HG02642 (cell line): ENCODE data around the gene PLAGL2.

Experiments
- ATAC-seq: cut with Tn5 transposase; IDR thresholded peaks from one replicate; pipeline ENCODE4 v1.9.1; 2021; ENCODE audit warnings: mild to moderate bottlenecking; ENCODE audit not compliant: unreplicated experiment, poor library complexity

The PLAGL2 gene

DNA sequence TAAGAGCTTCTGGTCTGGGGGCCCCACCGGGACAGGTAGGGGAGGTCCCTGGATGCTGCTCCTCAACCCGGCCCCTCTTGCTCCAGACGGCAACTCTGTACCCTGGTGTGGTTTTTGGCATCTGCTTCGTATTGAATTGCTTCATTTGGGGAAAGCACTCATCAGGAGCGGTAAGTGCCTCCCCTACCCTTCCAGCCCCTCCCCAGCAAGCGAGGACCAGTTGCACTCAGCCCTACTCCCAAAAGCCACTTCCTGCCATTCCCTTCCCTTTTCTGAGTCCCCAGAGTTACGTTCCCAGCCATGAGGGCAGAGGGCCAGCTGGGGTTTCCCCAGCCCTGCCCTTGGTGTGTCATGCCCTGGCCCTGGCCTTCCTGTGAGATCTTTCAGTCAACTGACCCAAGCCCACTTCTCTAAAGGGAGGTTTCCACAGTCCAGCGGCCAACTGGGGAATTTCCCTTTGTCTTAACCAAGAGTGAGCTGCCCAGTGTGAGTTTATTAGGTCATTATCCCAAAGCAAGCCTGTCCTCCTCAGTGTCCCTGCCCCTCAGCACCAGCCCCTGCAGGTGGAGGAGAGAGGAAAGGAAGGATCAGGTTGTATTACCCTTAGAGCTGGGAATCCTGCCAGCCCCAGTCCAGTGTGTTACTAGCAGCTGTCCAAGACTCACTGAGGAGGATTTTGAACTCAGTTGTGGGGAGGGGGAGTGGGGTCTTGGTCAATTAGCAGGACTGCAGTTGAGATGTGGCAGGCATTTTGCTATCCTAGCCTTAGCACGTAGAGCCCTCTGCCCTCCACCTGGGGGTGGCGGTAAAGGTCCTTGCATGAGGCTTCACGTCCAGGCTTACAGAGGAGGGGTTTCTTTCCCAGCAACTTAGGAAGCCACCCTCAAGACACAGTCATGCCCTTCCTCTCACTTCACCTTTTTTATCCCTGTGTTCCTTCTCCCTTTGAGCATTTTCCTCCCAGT lies 52.2 kb downstream of the PLAGL2 start:
- no peak for ATAC-seq

DNA sequence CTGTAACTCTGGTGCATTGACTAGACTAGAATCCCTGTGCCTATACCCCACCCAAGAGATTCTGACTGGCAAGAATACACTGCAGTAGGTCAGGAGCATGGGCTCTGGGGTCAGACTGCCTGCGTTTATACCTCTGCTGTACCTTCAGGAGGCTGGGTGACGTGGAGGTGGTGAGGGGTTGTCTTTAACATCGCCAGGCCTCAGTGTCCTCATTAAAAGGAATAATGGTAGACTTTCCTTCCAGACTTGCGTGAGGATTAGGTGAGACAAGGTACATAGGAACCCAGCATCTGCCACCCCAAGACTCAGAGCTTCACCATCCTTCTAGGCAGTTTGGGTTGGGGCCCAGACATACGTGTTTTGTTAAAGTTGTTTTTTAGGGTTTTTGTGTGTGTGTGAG lies 53.8 kb downstream of the PLAGL2 start:
- no peak for ATAC-seq

DNA sequence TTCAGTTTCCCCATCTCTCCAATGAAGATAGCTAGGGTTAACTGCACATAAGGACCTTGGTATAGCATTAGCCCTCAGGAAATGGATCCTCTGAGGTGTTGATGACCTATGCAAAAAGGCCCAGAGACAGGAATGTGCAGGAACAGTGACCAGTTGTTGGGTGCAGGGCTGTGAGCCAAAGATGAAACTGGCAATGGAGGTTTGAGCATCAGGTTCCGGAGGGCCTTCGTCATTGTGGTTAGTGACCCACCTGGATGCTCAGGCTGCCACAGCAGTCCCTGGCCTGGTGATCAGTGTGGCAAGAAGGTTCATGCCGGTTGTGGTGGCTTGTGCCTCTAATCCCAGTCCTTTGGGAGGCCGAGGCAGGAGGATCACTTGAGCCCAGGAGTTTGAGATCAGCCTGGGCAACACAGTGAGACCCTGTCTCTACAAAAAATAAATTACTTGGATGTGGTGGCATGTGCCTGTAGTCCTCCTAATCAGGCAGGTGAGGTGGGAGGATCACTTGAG lies 54.3 kb downstream of the PLAGL2 start:
- ATAC-seq = no peak

DNA sequence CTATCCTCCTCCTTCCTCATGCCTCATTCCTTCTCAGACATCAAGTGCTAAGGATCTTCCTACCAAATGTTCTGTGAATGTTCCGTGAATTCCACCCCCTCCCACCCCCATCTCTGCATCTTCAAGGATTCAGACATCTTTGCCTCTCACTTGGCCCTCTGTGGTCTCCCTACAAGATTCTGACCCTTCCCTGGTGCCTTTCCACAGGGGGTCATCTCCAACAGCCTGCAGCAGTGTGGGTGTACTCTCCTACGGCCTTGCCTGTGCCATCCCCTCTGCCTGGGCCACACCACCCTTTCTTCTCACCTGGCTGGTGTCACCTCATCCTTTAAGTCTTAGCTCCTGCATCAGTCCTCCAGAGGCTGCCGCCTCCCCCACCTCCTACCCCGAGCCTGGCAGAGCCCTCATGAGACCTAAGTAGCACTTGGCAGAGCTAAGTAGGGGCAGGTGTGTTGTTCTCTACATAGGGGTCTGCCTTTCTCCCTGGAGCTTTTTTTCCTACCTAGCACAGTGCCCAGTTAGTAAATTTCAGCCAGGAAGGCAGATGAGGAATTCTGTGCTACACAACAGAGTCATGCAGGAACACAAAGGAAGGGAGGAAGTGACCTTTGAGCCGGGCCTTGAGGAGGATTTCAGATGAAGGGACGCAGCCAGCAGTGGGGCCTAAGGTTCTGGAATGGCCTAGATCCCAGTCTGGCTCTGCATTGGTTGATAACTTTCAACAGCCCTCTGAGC lies 55.0 kb downstream of the PLAGL2 start:
- no peak for ATAC-seq

DNA sequence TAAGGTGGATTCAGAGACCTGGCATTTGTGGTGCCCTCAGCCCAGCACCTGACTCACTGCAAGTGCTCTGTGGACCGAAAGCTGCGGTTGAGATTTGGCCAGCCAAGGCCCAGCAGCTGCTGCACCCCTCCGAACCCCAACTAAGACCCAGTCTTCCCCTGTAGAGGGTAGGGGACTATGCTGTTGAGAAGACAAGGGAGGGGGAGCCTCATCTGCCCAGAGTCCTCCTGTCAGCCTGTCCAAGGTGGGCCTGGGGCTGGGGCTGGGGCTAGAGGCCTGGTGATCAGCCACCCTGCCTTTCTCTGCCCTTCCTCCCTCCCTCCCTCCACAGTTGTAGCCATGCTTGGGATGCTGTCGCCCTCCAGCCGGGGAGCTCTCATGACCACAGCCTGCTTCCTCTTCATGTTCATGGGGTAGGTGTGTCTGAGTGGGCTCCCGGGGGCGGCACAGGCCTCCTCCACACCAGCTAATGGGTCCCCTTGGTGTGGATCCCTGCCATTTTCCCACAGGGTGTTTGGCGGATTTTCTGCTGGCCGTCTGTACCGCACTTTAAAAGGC lies 57.2 kb downstream of the PLAGL2 start:
- ATAC-seq = no peak

DNA sequence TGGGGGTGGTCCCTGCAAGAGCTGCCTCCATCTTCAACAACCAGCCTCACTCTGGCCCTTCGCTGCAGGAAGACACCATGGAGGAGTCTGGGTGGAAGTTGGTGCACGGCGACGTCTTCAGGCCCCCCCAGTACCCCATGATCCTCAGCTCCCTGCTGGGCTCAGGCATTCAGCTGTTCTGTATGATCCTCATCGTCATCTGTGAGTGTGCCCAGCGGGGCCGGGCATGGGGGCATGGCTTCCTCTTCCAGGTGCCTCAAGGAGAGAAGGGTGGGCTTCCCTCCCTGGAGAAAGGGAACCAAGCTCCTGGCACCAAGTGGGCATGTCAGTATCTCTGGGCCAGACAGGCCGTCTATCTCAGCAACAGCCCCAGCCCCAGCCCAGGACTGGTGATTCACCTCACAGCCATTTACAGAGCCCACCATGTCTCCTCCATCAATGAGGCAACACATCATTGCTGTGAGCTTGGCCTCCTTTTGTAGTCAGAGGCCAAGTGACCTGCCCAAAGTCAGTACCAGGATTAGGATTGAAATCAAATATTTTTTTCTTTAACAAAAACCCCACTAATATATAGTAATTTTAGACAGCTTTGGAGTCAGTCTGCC lies 57.9 kb downstream of the PLAGL2 start:
- no peak for ATAC-seq

DNA sequence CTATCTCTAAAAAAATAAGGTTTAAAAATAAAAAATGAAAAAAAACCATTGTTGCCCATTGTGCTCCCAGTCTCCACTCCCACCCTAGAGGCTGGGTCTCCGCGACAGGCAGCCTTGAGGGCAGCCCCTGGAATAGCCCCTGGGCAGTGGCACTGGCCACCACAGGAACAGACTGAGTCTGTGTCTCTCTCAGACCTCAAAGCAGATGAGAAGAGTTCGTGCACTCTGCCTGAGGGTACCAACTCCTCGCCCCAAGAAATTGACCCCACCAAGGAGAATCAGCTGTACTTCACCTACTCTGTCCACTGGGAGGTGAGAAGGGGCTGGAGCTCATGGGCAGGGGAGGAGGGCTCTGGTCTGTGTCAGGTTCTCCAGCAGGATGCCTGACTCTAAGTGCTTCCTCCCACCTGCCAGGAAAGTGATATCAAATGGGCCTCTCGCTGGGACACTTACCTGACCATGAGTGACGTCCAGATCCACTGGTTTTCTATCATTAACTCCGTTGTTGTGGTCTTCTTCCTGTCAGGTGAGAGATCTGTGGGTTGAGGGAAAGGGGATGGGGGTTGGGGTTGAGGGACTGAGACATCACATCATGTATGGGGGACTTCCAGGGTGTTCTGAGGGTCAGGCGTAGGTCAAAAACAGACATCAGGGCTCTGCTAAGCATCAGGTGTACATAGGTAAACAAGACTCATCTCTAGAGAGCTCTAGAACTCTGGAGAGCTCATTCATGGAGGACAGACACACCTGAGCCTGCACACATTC lies 62.5 kb downstream of the PLAGL2 start:
- ATAC-seq = no peak

DNA sequence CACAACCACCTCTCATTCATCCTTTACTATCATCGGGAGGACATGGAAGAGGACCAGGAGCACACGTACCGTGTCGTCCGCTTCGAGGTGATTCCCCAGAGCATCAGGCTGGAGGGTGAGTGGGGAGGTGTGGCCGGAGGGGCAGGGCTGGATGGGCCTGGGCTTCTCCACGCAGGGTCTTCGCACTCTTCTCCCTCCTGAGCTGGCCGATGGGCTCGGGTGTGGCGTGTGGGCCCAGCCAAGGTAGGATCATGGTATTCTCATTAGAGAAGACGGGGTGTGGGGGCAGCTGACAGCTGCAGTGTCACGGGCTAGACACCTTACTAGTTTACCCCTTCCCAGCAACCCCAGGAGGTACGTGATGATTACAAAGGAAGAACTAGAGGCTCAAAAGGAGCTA lies 64.6 kb downstream of the PLAGL2 start:
- no peak for ATAC-seq
